Adipose tissue (tissue), 3 donors: ENCODE measurements around the gene LRRC58. TPM values are rescaled to one million over a fixed set of nuclear protein-coding genes. Genes with fewer than 3 reads are reported as not detected.
"Not testable (repeated sequence)": the region's sequence is repeated elsewhere in the genome, so short reads cannot be mapped to it uniquely, and the experiment has no call there.

Experiments used
- H3K27ac ChIP-seq: one replicate; pipeline ENCODE4 v1.5.1; 2013; ENCODE audit warnings: low read depth, low read length
- WGBS, 3 donors: extraction: QIAGEN DNeasy Blood & Tissue Kit; methylation state at CpG; one replicate each; pipeline ENCODE4 v1.1.7; 2013; 5-methylcytosine and 5-hydroxymethylcytosine counted together
- polyA plus RNA-seq, 3 donors: library from polyadenylated mRNA; stranded (reverse); fragments of 200-250 nt; gene quantifications; one replicate each; pipeline ENCODE4 v1.2.3, GENCODE V29; 2013
- donor health status: healthy with polysubstance abuse.
- donor health status: Bipolar disorder and iron deficiency.
- donor health status: healthy.

The LRRC58 gene
- polyA plus RNA-seq: 10 to 100 TPM in 1 of 3 donors, 1 to 10 TPM in 2; 4.8 to 10.7 (median 8.3) TPM

DNA sequence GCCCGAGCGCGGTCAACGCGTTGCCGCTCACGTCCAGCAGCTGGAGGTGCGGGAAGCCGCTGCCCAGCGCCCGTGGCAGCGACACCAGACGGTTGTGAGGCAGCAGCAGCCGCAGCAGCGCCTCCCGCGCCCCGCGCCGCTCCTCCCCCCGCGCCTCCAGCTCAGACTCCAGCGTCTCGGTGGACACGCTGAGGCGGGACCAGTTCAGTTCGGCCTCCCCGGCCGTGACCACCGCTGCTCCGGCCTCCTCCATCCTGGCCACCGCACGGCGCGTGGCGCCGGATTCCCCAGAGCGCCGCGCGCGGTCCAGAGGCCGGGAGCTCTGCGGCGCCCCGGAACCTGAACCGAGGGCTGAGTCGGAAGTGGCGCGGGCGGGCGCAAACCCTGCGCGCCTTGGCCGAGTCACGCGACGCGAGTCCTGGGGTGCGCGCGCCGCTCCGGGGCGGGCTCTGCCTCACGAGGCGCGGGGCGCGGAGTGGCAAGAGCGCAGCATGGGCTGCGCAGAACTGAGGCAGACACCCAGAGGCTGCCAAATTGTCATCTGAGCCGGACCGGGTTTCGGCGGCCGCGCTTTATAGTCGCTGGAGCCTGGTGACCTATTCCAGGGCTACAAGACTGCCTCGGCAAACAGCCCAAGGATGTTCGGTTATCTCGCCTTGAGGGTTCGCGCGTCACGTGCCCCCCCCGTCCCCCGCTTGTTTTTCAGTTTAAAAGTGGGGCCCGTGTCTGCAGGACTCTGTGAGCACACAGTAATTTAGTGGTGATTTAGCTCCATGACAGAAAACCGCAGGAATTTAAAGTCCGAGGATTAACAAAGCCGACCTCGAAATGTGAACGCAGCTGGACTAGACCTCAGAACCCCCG lies at the start of gene LRRC58:
TSS of gene LRRC58 (minus strand) at position 364 of the 864 bp plus-strand sequence. CDS start at position 253, 111 bp downstream.
- H3K27ac ChIP-seq: no peak within 1 kb of the TSS
- 0 to 1% (median 0%) methylated on average over 79 to 95 of the region's 95 CpGs for WGBS, 3 donors

DNA sequence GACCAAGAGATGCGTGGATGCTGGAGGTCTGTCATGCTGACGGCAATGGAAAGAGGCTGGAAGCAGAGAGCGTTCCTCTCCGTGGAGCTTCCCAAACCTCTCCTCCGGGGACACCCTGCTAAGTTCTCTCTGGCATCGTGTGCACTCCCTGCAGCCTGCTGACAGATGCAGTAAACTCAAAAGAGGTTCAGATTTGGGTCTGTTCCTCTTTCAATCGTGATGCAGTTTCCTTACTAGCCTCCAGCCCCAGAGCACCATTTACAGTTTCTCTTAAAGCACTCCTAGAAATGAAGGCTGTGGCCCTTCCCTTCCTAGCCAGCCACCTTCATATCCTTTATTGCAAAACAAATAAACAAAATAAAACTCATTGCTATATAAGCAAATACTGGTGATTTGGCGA lies 47.3 kb upstream of the LRRC58 start:
- H3K27ac ChIP-seq: no peak overlapping the region
- 79 to 88% (median 83%) methylated on average over 8 of the region's 8 CpGs for WGBS, 3 donors

DNA sequence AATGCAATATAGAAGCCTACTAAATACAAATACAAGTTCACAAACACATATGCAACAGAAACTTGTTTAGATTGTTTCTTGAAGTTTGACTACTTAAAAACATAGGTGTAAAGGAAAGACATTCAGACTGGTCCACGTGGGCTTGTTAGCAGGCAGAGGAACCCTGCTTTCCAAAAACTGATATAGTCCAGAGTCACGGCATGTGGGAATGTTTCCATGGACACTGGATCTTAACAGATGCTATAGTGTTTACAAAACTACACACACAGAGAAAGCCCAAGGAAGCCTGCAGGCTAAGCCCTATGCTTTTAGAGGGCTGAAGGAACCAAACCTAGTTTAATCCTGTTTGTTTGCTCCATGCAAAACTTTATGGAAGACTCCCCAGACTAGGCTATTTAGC lies 45.2 kb upstream of the LRRC58 start:
- 43 to 83% (median 72%) methylated on average over 2 of the region's 2 CpGs for WGBS, 3 donors
- H3K27ac ChIP-seq: no peak overlapping the region

DNA sequence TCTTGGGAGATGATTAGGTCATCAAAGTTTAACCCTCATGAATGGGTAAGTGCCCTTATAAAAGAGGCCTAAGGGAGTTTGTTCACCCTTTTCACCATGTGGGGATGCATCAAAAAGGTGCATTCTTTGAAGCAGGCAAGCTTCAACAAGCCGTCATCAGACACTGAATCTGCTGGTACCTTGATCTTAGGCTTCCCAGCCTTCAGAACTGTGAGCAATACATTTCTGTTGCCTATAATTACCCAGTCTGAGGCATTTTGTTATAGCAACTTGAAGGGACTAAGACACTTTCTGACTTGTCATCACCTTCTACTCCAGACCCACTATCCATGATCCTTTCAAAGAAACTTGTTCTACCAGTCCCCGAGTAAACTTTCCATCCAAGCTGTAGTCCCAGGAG lies 44.6 kb upstream of the LRRC58 start:
- H3K27ac ChIP-seq: no peak overlapping the region
- 87 to 97% (median 88%) methylated on average over 2 of the region's 2 CpGs for WGBS, 3 donors

DNA sequence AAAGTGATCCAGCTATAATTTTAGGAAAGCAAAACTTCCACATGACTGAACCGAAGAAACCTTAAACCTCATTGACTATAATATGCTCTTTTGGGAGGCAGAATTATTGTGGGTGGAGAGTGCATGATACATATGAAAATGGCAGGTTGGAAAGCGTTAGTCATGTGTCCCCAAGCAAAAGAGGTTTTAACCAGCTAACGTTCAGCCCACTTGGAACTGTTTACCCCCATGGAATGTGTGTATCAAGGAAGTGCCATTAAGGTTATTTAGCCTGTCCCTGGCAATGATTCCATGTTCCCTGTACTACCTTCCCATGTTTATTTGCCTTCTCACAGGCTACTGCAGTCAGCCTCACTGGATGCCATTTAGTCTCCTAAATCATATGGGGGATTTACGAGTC lies 44.1 kb upstream of the LRRC58 start:
- no peak overlapping the region for H3K27ac ChIP-seq
- WGBS, 3 donors: 61 to 74% (median 71%) methylated on average over 4 of the region's 4 CpGs

DNA sequence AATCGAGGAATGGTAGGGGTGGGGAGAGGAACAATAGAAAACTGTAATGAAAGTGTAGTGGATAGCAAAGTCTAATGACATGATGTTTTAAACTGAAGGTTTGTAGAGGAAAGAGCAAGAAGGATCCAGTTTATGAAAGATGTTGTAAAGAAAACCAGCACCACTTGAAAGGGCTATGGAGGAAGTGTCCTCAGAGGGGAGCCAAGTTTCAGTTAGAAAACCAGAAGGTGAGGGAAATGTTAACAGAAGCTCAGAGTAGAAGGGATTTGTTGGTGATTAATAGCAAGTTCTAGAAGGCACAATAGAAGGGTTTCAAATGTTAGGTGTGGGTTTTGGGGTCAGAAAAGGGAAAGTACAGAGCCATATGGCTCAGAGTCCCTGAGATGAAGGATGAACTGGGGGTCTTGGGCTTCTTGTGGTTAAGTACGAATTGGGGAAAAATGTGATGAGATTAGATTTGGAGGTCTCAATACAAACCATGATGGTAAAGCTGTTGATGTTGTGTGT lies 33.8 kb upstream of the LRRC58 start:
- no peak overlapping the region for H3K27ac ChIP-seq
- WGBS, 3 donors: 67 to 93% (median 85%) methylated on average over 2 of the region's 2 CpGs

DNA sequence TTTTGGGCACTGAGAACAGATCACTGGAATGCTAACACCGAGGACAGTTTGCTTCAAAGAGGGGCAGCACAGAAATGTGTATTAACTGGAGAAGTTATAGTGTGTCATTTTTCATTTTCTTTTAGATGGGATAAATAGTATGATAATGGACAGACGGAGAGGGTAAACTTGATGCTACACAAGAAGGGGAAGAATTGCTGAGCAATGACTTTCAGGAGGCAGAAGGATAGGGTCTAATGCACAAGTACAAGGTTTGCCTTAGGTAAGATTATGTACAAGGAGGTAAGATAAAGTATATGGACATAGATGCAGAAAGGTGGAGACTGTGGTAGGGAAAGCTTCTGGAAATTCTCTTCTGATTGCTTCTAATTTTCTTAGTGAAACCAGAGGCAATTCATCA lies 32.3 kb upstream of the LRRC58 start:
- 79 to 91% (median 87%) methylated on average over 2 of the region's 2 CpGs for WGBS, 3 donors
- H3K27ac ChIP-seq: no peak overlapping the region

DNA sequence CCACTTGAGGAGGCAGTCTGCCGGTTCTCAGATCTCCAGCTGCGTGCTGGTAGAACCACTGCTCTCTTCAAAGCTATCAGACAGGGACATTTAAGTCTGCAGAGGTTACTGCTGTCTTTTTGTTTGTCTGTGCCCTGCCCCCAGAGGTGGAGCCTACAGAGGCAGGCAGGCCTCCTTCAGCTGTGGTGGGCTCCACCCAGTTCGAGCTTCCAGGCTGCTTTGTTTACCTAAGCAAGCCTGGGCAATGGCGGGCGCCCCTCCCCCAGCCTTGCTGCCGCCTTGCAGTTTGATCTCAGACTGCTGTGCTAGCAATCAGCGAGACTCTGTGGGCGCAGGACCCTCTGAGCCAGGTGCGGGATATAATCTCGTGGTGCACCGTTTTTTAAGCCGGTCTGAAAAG lies 28.8 kb upstream of the LRRC58 start:
- not testable (repeated sequence) for H3K27ac ChIP-seq
- 41 to 77% (median 73%) methylated on average over 3 to 12 of the region's 12 CpGs for WGBS, 3 donors

DNA sequence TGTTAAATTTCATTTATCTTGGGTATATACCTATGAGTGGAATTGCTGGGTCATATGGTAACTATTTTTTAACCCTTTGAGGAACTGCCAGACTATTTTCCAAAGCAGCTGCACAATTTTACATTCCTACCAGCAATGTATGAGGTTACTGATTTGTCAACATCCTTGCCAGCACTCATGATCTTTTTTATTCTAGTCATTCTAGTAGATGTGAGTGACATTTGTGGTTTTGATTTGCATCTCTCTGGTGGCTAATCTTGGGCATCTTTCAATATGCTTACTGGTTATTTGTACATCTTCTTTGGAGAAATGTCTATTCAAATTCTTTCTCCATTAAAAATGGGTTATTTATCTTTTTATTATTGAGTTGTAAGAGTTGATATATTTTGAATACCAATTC lies 21.3 kb upstream of the LRRC58 start:
- no peak overlapping the region for H3K27ac ChIP-seq

DNA sequence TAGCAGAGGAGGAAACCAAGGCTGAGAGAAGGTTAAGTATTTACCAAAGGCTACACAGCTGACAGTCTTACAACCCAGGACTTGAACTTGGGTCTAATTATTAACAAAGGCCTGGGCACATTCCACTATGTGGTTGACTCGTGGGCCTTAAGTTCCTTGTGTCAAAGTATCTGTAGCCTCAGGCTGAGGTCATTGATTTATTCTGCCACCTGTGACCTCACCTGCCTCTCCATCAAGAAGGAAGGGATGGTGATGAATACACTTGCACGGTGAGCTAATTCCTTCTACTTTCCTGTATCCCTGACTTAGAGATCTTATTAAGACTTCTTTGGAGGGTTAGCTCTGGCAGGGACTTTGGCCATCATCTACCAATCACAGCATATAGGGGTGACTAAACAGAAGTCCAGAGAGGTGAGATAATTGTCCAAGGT lies 19.9 kb upstream of the LRRC58 start:
- no peak overlapping the region for H3K27ac ChIP-seq
- 31 to 55% (median 54%) methylated on average over 2 of the region's 2 CpGs for WGBS, 3 donors

DNA sequence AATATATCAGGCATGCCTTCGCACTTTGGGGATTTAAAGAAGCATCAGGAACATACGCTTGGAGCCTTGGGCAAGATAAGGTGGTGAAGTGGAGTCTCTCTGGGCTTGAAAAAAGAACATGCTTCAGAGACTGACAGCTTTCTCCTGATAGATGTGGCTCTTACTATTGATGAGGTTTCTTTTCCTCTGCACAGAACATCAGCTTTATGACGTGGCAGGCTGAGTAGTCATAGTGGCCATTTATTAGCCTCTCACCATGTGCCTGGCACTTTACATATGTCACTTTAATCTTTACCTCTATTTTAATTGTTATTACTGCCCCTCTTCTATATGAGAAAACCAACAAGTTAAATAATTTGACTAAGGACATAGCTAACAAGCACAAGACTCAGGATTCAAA lies 19.0 kb upstream of the LRRC58 start:
- 76 to 79% (median 78%) methylated on average over 3 of the region's 3 CpGs for WGBS, 3 donors
- no peak overlapping the region for H3K27ac ChIP-seq

DNA sequence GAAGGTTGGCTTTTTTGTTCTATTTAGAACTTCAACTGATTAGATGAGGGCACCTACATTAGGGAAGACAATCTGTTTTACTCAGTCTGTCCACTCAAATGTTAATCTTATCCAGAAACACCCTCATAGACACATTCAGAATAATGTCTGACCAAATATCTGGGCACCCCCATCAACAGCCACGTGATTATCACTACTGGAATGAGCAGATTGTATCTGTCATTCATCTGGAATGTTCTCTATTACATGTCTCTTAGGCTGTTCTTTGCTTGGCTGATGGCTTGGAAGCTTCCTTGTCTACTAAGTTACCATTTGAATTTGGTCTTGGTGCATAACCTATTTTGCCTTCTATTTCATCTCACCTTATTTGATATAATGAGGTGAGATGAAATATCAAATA lies 15.7 kb upstream of the LRRC58 start:
- no peak overlapping the region for H3K27ac ChIP-seq
- WGBS, 3 donors: 26 to 37% (median 30%) methylated on average over 1 of the region's 1 CpG

DNA sequence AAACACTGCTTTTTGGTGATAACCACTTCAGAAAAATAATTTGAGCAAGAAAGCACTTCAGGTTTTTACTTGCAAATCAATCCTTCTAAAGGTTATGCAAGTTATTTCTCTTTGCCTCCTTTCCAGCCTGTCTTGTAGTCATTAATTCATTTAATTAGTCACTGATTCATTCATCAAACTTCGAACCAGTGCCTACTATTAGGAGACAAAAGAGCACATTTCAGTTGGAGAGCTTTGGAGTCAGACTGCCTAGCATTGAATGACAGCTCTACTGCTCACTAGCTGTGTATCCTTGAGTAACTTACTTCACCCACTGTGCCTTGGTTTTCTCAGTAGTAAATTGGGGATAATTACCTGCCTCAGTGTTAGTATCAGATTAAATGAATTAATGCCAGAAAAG lies 14.9 kb upstream of the LRRC58 start:
- WGBS, 3 donors: 32 to 78% (median 75%) methylated on average over 1 of the region's 1 CpG

DNA sequence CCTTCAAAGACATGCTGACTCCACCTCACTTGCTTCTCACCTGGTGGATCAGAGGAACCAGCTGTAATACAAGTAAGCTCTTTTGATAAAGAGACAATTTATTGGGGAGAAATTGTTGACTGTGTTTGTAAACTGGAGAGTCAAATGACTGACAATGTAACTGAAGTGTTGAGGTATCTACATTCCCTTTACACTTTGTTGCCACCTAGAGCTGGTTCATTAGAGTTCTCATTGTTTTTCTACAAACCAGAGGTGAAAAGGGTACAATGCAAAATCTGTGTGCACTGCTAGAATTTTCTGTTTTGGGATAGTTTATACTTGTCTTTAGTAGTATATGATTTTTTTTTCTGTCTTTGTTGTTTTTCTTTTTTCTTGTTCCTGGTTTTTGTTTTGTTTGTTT lies 8.7 kb upstream of the LRRC58 start:
- no peak overlapping the region for H3K27ac ChIP-seq

More for the DNA sequence above, 14.9 kb upstream of the LRRC58 start:
- no peak overlapping the region for H3K27ac ChIP-seq

DNA sequence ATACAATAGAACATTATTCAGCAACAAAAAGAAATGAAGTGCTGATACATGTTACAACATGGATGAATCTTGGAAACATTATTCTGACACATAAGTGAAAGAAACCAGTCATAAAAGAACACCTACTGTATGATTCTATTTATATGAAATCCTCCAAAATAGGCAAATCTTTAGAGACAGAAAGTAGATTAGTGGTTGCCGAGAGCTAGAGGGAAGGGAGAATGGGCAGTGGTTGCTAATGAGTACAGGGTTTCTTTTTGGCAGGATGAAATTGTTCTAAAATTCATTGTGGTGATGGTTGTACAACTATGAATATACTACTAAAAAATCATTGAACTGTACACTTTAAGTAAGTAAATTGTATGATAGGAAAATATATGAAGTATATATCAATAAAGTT lies 6.3 kb upstream of the LRRC58 start:
- WGBS, 3 donors: 85 to 93% (median 91%) methylated on average over 1 of the region's 1 CpG
- H3K27ac ChIP-seq: no peak overlapping the region

DNA sequence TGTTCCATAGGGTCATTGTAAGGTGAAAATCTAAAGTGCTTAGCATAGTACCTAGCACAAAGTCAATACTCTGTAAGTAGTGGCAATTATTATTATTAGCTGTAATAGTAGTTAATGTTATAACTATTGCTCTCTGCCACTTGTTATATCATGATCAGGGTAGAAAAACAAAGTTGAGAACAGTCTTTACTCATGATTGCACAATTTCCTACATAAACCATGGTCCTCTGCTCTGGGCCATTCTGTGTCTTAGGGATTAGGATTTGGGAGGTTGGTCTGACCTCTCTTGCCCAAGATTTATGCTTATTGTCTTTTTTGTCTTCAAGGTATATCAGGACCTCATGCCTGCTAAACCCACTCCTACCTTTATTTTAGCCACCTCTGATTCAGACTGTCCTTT lies 4.3 kb upstream of the LRRC58 start:
- H3K27ac ChIP-seq: no peak overlapping the region

DNA sequence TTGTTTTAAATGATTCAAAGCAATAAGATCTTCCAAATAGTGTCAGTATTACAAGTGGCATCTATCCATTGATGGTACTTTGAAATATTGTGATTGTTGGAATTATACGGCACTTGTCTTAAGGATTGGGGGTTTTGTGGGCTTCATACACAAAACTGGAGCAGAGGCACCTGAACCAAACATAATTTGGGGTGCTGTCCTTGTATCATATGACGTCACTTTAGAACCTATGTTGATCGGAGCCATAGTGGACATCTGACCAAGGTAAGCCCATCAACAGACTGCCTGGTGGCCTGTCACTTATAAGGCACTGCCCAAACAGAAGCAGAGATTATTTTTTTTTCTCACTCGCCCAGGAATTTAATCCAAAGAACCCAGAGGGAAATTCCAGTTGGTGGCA lies 2.9 kb upstream of the LRRC58 start:
- no peak overlapping the region for H3K27ac ChIP-seq
- WGBS, 3 donors: 88 to 94% (median 93%) methylated on average over 4 of the region's 4 CpGs

DNA sequence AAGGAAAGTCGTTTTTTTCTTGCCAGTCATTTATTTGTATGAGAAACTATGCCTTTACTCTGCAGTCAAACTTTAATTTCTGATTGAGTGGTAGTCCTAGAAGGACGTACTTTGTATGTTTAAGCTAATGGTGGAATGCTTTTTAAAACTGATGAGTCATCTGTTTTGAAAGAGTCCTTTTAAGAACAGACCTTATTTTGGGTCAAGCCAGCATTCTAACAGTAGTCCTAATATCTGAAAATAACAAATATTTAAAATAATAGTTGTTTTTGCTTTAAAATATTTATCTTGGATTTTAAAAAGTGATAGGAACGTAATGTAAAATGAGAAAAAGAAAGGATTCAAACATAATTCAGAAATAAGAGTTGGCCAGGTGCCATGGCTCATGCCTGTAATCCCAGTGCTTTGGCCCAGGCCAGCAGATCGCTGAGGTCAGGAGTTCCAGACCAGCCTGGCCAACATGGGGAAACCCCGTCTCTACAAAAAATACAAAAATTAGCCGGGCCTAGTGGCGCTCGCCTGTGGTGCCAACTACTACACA lies 1.3 kb upstream of the LRRC58 start:
- no peak overlapping the region for H3K27ac ChIP-seq
- 36 to 62% (median 53%) methylated on average over 8 of the region's 8 CpGs for WGBS, 3 donors

DNA sequence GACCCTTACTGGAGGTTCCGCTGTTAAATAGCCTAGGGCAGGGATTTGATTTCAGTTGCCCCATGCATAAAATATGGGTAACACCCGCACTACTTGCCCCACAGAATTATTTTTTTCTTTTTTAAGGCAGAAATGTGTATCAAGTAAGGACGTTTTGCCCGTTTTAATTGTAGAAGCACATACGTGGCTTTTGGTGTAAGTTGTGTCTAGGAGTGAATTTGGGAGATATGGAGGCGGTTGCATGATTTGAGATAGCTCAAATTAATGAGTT lies 636 bp upstream of the LRRC58 start:
- 1 to 6% (median 3%) methylated on average over 6 of the region's 6 CpGs for WGBS, 3 donors
- H3K27ac ChIP-seq: no peak overlapping the region
